Measurements from ENCODE around the gene TFCP2L1.
"Not testable (repeated sequence)": the region's sequence is repeated elsewhere in the genome, so short reads cannot be mapped to it uniquely, and the experiment has no call there.

The TFCP2L1 gene, protein sequence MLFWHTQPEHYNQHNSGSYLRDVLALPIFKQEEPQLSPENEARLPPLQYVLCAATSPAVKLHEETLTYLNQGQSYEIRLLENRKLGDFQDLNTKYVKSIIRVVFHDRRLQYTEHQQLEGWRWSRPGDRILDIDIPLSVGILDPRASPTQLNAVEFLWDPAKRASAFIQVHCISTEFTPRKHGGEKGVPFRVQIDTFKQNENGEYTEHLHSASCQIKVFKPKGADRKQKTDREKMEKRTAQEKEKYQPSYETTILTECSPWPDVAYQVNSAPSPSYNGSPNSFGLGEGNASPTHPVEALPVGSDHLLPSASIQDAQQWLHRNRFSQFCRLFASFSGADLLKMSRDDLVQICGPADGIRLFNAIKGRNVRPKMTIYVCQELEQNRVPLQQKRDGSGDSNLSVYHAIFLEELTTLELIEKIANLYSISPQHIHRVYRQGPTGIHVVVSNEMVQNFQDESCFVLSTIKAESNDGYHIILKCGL

DNA sequence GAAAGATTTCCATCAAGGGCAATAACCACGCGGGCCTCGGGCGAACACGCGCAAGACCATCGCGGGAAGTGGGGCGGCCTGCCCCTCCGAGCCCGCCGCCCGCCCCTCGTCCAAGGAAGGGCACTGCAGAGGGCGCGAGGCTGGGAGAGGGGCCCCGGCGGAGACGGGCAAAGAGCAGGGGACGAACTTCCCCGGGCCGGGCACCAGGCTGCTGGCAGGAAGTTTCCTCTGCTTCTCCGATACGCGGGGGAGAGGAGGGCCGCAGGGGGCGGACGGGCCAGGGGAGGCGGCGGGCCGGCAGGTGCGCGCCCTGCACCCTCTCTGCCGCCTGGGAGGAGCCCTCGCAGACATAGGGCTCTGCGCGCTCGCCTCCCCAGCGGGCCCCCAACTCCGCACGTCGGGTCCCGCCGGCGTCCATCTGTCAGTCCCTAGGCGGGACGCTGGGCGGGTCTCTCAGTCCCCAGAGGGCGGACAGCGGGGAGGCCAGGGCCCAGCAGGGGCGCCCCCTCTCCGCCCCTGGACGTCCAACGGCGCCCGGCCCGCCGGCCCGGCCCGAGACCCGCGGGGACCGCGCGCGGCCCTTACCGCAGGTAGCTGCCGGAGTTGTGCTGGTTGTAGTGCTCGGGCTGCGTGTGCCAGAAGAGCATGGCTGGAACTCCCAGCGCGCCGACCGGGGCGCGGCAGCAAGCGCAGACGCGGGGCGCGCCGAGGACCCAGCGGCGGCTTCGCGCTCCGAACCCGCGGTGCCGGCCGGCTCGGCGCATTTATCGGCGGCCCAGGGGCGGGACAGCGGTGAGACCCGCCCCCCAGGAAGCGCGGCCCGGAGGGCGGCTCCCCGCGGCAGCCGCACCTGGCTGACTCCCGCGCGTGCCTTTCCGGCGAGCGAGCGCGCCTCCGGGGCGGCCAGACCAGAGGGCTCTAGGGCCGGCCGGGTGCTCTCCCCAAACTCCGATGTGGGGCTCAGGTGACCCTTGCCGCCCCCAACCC lies at the start of gene TFCP2L1:
TFCP2L1 (minus strand) TSS at position 740 of the 987 bp plus-strand sequence; CDS start at position 647, 93 bp downstream.
- peak; percentile 63 for DNase-seq

DNA sequence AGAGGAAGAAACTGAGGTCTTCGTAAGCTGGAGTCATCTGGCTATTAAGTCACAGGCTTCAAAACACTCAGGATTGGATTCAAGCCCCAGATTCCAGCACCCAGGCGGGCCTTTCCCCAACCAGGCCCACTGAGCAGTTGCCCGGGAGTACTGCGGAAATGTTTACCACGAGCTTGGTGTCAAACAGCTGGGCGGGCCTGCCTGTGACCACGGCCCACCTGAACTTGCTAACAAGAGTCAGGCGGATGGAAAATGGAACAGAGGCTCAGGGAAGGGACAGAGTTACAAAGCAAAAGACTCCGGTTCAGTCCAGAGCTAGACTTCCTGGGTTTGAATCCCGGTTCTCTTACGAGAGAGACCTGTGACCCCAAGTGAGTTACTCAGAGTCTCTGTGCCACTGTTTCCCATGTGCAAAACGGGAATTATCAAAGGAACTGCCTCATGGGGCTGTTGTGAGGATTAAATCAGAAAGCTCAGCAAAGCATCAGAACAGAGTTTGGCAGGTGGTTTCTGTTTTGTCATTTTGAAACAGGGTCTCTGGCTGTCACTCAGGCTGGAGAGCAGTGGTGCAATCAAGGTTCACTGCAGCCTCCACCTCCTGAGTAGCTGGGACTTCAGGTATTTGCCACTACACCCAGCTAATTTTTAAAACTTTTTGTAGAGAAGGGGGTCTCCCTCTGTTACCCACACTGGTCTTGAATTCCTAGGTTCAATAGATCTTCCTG lies 49.0 kb upstream of the TFCP2L1 start:
- DNase-seq: peak; percentile 56

DNA sequence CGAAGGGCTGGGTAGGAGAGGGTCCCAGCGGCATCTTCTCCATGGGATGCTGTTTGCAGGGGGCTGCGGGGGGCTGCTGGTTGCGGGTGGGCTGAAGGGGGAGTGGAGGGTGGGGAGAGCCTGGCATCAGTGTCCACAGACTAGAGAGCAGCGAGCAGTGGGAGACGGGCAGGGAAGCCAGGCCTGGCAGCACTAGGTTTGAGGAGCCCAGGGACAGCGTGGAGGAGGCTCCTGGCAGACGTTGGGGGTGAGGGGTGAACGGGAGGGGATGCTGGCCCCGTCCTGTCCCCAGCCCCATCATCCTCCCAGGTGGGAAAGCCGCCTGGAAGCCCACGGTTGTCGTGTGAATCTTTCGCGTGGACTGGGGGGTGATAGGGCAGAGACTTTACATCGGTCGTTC lies 48.2 kb upstream of the TFCP2L1 start:
- DNase-seq: peak; percentile 22

DNA sequence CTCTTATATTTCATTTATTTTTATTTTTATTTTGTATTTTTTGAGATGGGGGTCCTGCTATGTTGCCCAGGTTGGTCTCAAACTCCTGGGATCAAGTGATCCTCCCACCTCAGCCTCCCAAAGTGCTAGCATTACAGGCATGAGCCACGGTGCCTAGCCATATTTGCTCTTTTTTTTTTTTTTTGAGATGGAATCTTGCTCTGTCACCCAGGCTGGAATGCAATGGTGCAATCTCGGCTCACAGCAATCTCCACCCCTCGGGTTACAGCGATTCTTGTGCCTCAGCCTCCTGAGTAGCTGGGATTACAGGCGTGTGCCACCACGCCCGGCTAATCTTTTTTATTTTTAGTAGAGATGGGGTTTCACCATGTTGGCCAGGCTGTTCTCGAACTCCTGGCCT lies 46.3 kb upstream of the TFCP2L1 start:
- not testable (repeated sequence) for DNase-seq

DNA sequence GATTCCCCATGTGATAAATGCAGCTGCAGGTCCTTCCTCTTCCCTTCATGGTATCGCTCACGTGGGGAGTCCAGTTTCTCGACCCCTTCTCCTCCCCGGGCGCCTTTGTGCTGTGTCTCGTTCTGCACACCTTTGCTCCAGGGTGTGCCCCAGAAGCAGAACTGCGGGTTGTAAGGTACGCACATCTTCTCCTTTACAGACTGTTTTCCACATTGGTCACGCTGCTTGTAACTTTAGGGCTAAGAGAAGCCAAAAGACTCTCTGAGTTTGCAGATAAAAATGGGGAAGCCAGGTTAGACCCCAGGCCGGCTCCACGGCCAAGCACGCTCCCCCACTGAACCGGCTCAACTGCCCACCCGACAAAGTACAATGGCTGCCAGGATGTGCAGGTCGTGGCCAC lies 45.9 kb upstream of the TFCP2L1 start:
- peak; percentile 17 for DNase-seq

DNA sequence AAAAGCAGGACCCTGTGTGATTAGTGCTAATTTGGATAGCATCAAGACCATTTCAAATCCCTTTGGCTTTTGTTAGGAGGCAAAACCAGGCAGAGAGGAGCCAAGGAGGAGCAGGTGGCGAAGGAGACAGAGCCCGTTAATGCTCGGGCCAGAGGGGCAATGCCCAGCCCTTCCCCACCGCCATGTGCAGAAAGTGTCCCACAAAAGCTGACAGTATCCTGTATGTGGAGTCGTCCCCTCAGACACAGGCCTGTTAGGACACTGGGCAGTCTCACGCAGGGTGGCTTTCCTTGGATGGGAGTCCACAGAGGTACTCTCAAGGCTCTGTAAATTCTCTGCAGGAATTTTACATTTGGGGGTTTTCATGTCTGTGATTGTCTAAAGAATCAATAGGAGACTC lies 44.8 kb upstream of the TFCP2L1 start:
- peak; percentile 33 for DNase-seq

DNA sequence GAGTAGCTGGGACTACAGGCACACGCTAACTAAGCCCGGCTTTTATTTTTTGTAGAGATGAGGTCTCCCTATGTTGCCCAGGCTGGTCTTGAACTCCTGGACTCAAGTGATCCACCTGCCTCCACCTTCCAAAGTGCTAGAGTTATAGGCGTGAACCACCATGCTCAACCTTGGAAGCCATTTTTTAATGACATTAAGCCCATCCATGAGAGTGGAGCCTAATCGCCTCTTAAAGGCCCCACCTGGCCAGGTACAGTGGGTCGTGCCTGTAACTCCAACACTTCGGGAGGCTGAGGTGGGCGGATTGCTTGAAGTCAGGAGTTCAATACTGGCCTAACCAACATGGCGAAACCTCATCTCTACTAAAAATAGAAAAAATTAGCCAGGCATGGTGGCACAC lies 41.6 kb upstream of the TFCP2L1 start:
- peak; percentile 10 for DNase-seq

DNA sequence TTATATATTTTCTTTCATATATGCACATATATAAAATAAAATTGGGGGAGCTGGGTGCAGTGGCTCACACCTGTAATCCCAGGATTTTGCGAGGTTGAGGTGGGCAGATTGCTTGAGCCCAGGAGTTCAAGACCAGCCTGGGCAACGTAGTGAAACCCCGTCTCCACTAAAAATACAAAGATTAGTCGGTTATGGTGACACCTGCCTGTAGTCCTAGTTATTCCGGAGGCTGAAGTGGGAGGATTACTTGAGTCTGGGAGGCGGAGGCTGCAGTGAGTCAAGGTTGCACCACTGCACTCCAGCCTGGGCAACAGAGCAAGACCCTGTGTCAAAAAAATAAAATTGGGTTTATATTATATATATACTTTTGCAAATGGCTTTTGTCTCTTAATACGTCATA lies 39.6 kb upstream of the TFCP2L1 start:
- DNase-seq: no peak

DNA sequence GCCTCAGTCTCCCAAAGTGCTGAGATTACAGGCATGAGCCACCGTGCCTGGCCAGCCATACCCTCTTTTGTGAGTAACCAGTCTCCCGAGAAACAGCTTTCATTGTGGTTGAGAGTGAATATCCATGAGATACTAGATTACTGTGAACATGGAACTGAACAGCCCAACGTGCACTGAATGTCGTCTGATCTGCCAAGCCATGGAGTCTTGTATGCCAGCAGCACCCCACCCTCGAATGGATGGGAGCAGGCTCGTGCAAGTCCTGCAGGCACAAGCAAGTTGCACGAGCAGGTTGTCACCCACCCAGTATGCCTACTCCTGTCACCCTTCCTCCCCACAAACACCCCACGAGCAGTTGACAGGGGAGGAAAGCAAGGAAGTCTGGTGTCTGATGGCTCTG lies 36.5 kb upstream of the TFCP2L1 start:
- DNase-seq: peak; percentile 33

DNA sequence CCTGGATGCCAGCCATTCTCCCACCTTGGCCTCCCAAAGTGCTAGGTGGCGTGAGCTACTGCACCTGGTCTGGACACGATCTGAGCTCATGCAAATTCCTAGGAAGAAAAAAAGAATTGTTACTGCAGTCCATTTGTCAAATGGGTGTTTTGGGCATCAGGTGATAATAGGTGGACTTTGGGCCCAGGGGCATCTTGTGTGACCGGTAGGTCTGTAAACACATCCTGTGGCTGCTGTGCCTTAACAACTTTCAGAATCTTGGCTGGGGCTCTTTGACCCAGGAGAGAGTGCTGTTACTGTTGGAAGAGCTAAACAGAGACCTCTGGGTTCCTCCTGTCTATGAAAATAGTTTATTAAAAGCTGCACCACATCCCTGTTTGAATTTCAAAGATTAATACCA lies 34.9 kb upstream of the TFCP2L1 start:
- peak; percentile 19 for DNase-seq

DNA sequence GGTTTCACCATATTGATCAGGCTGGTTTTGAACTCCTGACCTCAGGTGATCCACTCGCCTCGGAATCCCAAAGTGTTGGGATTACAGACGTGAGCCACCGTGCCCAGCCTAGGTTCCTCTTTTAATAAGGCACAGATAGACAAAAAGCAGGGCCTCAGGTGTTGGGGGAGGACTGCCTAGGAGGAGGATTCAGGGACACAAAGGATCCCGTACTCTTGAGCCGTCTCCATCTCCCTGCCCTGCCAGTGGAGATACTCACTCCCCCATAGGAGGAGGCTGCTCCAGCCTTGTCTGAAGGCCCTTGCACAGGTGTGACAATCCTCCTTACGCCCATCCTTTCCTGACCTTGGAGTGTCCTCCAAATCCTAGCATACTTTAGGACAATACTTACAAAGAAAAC lies 32.0 kb upstream of the TFCP2L1 start:
- DNase-seq: peak; percentile 31

DNA sequence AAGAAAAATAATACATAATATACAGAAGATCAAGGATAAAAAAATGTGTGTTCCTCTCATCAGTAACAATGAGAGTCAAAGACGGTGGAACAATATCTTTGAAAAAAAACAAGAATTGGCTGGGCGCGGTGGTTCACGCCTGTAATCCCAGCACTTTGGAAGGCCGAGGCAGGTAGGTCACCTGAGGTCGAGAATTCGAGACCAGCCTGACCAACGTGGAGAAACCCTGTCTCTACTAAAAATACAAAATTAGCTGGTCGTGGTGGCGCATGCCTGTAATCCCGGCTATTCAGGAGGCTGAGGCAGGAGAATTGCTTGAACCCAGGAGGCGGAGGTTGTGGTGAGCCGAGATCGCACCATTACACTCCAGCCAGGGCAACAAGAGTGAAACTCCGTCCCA lies 28.7 kb upstream of the TFCP2L1 start:
- DNase-seq: peak; percentile 19

DNA sequence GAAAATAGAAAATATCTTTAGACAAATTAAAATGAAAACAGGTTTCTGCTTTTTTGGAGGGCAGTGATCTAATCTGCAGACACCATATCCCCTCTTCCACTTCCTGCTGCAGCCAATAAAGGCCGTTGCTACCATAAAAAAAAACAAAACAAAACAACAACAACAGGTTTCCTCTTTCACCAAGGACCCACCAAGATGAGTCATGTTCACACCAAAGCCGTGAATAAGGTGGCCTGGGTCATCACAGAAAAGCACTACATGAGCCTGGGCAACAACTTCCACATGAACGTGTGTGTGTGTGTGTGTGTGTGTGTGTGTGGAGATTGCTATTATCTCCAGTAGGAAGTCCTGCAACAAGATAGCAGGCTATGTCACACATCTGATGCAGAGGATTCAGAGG lies 24.8 kb upstream of the TFCP2L1 start:
- peak; percentile 31 for DNase-seq

DNA sequence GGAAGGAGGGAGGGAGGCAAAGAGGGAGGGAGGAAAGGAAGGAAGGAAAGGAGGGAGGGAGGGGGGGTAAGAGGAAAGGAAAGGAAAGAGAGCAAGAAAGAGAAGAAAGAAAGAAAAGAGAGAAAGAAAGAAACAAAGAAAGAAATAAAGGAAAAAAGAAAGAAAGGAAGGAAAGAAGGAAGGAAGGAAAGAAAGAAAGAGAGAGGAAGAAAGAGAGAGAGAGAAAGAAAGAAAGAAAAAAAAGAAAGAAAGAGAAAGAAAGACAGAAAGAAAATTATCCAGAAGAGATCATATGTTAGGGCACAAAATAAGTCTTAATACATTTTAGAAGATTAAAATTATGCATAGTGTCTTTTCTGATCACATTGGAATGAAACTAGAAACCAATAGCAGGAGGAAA lies 24.3 kb upstream of the TFCP2L1 start:
- no peak for DNase-seq

DNA sequence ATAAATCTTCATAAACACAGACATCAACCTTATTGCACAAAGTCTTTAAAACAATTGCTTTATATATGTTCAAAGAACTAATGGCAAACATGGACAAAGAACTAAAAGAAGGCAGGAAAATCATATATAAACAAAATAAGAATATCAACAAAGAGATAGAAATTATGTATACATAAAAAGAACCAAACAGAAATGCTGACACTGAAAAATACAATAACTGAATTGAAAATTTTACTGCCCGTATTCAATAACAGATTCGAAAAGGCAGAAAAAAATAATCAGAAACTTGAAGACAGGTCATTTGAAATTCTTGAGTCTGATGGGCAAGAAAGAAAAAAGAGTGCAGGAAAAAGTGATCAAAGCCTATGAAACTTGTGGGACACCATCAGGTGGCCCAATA lies 22.0 kb upstream of the TFCP2L1 start:
- DNase-seq: no peak

DNA sequence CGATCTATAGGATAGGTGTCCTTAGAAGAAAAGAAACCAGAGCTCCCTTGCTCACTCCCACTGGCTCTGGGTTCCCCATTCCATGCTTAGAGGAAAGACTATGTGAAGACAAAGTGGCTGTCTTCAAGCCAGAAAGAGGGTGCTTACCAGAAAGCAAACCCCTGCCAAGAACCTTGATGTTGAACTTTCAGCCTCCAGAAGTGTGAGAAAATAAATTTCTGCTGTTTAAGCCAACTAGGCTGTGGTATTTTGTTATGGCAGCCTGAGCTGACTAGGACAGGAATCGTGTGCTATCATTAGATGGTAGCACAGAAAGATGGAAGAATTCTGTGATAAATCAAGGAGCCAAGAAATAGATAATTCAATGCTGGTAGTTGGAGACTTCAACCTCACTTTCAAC lies 19.9 kb upstream of the TFCP2L1 start:
- no peak for DNase-seq

DNA sequence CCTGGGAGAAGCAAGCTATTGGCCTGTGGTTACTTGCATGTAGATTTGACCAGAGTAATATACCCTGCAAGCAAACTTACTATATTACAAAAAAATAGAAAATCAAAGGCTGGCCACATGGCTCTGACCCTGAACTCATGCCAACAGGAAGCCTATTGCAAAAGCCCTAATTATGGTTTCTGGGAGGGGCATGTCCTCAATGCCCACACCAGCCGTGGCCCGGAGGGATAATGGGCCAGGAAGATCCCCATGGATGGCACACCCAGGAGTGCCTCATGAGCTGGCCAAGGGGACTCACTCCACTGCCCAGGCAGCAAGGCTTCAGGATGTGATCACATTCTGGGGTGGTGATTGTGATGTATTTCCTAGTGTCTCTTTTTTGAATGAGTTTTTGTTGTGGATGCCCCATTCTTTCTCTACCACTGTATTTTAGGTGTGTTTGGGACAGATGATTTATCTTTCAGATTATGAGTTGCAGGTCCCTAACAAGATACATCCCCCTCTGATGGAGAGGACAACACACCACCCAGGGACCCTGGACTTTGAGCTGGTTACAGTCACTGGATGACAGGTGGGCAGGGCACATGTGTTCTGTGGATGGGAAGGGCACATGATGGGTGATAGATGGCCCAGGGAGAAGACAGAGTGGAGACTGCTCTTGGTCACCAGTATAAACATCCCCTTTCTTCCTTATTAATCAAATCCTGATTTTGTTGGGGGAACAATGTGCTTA lies 18.7 kb upstream of the TFCP2L1 start:
- peak; percentile 53 for DNase-seq

DNA sequence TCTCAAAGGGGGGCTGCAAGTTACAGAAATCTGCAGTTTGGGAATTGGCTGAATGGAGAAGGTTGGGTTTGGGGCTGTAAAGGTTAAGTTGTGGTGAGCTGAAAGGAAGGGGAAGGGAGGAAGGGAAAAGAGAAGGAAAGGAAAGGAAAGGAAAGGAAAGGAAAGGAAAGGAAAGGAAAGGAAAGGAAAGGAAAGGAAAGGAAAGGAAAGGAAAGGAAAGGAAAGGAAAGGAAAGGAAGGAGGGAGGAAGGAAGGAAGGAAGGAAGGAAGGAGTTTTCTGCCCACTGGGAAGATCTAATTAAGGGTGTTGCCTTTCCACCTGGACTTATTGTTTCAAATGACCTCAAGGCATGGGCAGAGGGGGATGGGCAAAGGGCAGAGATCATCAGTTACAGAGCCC lies 16.2 kb upstream of the TFCP2L1 start:
- not testable (repeated sequence) for DNase-seq

DNA sequence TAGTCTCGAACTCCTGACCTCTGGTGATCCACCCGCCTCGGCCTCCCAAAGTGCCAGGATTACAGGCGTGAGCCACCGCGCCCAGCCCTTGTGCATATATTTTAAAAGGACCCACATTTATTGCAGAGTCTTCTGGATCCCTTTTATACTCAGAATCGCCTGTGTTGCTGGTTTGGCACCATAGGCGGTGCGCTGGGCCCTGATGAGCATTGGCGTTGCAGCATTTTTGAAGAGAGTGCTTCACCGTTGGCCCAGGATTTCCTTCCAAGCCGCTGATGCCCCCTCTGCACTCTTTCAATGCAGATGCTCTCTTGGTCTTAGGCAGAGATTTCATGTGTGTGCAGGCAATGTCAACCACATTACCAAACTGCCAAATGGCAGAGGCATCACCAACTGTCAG lies 13.5 kb upstream of the TFCP2L1 start:
- no peak for DNase-seq

DNA sequence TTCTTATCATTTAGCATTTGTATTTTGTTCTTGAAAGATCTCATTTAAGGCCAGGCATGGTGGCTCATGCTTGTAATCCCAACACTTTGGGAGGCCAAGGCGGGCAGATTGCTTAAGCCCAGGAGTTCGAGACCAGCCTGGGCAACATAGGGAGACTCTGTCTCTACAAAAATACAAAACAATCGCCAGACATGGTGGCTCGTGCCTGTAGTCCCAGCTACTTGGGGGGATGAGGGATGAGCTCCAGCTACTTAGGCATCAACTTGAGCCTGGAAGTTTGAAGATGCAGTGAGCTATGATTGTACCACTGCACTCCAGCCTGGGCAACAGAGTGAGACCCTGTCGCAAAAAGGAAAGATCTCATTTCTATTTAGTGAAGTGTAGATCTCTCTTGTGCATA lies 12.9 kb upstream of the TFCP2L1 start:
- not testable (repeated sequence) for DNase-seq

DNA sequence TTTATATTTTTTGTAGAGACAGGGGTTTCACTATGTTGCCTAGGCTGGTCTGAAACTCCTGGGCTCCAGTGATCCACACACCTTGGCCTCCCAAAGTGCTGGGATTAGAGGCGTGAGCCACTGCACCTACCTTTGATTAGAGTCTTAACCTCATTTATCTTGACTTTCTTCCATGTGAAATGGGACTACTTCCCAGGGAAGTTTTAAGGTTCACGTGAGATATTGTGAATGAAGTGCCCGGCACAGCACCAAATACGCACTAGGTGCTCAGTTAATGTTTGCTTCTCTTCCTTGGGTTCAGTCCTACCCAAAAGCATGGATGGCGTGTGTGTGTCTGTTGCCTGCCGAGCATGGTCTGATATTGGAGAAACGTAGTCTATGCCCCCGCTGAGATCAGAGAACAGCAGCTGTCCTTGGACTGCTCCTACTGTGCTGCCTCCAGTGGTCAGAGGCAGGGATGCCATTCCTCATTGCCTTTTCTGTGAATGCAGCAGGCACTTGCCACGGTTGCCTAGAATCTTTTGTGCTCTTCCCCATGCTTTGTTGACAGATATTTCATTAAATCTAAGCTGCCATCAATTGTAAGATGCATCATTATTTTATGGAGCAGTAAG lies 12.3 kb upstream of the TFCP2L1 start:
- DNase-seq: no peak

Measured in activated effector memory CD4-positive, alpha-beta T cell treated with anti-CD3 and anti-CD28 coated beads, Interleukin-2, amount 50 U/mL, for 16 hours (primary cell).